Endothelial cell of umbilical vein (primary cell): ENCODE data around the gene CNTNAP2.

Source experiments
- EZH2 ChIP-seq: IDR thresholded peaks from 2 replicates; pipeline ENCODE4 v1.6.1; 2012; ENCODE audit warnings: borderline replicate concordance, low read depth, mild to moderate bottlenecking, moderate library complexity, low read length, inconsistent platforms; ENCODE audit not compliant: severe bottlenecking
- GATA2 ChIP-seq: IDR thresholded peaks from 2 replicates; pipeline ENCODE4 v1.7.0; 2011; ENCODE audit warnings: low read depth, mild to moderate bottlenecking, moderate library complexity, mixed read lengths, low read length; ENCODE audit not compliant: insufficient read length, insufficient read depth
- JUN ChIP-seq: IDR thresholded peaks from 2 replicates; pipeline ENCODE4 v1.6.1; 2011; ENCODE audit warnings: borderline replicate concordance, low read depth; ENCODE audit not compliant: insufficient read length, insufficient read depth
- MYC ChIP-seq: IDR thresholded peaks from one replicate; pipeline ENCODE4 v1.6.1; 2011; ENCODE audit warnings: mild to moderate bottlenecking, low read depth, low read length
- POLR2A ChIP-seq: IDR thresholded peaks from 2 replicates; pipeline ENCODE4 v1.6.1; 2012; ENCODE audit warnings: low read depth, mild to moderate bottlenecking, control low read depth, low read length
- POLR2AphosphoS5 ChIP-seq: IDR thresholded peaks from 2 replicates; pipeline ENCODE4 v1.6.1; 2012; ENCODE audit warnings: low read depth, mild to moderate bottlenecking, control low read depth, low read length, moderate library complexity; ENCODE audit not compliant: insufficient read depth
- TF ChIP-seq, protein P1 (sequence below), 2 donors: IDR thresholded peaks; 1 replicate in 1 of 2; 2 replicates in 1 of 2; pipeline ENCODE4 v1.5.1; 2011; ENCODE audit warnings: low read length in 2 of 2, mild to moderate bottlenecking in 2 of 2, moderate library complexity in 2 of 2, control low read depth in 1 of 2, inconsistent platforms in 1 of 2, low read depth in 1 of 2; ENCODE audit not compliant: insufficient read depth in 1 of 2; ENCODE audit errors: extremely low read depth in 1 of 2
- TF ChIP-seq, protein P2 (sequence below): IDR thresholded peaks from 2 replicates; pipeline ENCODE4 v1.6.1; 2011; ENCODE audit not compliant: insufficient read depth, insufficient read length

DNA sequence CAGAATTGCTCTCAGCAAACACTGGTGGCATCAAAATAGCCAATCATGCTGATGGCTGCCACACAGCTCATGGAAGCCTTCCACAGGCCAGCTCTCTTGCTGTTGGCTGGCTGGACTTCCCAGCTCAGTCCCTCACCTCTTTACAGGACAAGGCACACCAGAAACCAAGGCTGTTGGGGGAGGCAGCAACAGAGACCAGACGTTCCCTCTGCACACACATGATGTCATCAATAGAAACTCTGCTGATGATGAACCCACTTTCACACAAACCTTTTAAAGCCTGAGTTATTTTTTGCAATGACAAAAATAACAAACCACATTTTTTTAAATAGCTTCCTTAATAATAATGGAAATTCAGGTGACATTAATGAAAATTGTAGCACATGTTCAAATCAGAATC, 2173.0 kb downstream of the CNTNAP2 start:
- TF ChIP-seq POLR2A: no peak
- TF ChIP-seq, protein P1, sequence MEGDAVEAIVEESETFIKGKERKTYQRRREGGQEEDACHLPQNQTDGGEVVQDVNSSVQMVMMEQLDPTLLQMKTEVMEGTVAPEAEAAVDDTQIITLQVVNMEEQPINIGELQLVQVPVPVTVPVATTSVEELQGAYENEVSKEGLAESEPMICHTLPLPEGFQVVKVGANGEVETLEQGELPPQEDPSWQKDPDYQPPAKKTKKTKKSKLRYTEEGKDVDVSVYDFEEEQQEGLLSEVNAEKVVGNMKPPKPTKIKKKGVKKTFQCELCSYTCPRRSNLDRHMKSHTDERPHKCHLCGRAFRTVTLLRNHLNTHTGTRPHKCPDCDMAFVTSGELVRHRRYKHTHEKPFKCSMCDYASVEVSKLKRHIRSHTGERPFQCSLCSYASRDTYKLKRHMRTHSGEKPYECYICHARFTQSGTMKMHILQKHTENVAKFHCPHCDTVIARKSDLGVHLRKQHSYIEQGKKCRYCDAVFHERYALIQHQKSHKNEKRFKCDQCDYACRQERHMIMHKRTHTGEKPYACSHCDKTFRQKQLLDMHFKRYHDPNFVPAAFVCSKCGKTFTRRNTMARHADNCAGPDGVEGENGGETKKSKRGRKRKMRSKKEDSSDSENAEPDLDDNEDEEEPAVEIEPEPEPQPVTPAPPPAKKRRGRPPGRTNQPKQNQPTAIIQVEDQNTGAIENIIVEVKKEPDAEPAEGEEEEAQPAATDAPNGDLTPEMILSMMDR (IDR thresholded peaks at IDR 0.05; ENCODE audit: extremely low read depth in 1 of 2, insufficient read depth in 1 of 2, low read depth in 1 of 2, low read length in 2 of 2): no peak
- no peak for TF ChIP-seq POLR2AphosphoS5
- no peak for TF ChIP-seq EZH2
- TF ChIP-seq, protein P2, sequence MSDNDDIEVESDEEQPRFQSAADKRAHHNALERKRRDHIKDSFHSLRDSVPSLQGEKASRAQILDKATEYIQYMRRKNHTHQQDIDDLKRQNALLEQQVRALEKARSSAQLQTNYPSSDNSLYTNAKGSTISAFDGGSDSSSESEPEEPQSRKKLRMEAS: no peak
- no peak for TF ChIP-seq MYC
- TF ChIP-seq JUN: no peak
- TF ChIP-seq GATA2: no peak
